ENCODE data around the gene EXOC6B.
"Not testable (repeated sequence)": the region's sequence is repeated elsewhere in the genome, so short reads cannot be mapped to it uniquely, and the experiment has no call there.

EXOC6B gene

GRCh38 chr2:72678024-72678423 is 147.8 kb downstream of the EXOC6B start:
- no peak for TF ChIP-seq ZNF274 (IDR thresholded peaks at IDR 0.05; ENCODE audit: low read depth, low read length)

DNA sequence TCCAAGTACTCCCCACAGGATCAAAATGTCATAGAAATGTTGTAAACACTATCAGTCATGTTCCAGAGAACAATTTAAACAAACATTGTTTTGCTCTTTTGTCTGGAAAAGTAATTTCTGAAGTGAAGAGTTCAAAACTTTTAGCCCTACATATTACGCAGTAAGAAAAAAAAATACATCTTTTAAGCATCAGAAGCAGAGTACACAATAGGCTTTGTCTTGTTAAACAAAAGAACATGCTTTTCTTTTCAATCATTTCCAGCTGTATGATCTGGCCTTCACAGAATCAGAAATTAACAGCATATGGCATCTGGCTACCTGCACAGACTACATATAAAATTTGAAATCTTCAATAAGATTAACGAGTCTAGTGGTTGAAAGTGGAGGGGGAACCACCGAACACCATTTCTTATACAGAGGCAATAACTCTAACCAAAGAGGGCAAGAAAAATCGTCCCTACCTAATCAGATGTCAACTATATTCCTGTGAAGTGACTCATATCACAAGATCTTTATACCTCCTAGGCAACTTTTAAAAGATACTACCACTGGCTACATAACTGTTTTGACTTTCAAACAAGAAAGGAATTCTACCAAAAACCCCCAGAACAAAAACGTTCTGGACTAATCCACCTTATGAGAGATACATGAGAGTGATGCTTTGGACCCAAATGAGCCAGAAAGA is 149.3 kb downstream of the EXOC6B start:
- TF ChIP-seq ZNF274 (IDR thresholded peaks at IDR 0.05; ENCODE audit: low read depth, low read length): no peak
- H3K4me3 ChIP-seq (ENCODE audit: low read length): no peak overlapping the region

More at GRCh38 chr2:72678024-72678423, 147.8 kb downstream of the EXOC6B start:
- no peak overlapping the region for H3K4me3 ChIP-seq (ENCODE audit: low read length)

- no peak overlapping the region for H3K4me3 ChIP-seq (ENCODE audit: low read length)
- TF ChIP-seq ZNF274 (IDR thresholded peaks at IDR 0.05; ENCODE audit: low read depth, low read length): no peak
These were observed 150.6 kb downstream of the EXOC6B start for GRCh38 chr2:72674982-72675915.

- TF ChIP-seq ZNF274 (IDR thresholded peaks at IDR 0.05; ENCODE audit: low read depth, low read length): no peak
- no peak overlapping the region for H3K4me3 ChIP-seq (ENCODE audit: low read length)
These were observed 152.6 kb downstream of the EXOC6B start for GRCh38 chr2:72673279-72673678.

GRCh38 chr2:72669121-72669520 is 156.7 kb downstream of the EXOC6B start:
- no peak overlapping the region for H3K4me3 ChIP-seq (ENCODE audit: low read length)
- TF ChIP-seq ZNF274 (IDR thresholded peaks at IDR 0.05; ENCODE audit: low read depth, low read length): no peak

GRCh38 chr2:72668647-72669046 is 157.2 kb downstream of the EXOC6B start:
- H3K4me3 ChIP-seq (ENCODE audit: low read length): no peak overlapping the region
- TF ChIP-seq ZNF274 (IDR thresholded peaks at IDR 0.05; ENCODE audit: low read depth, low read length): no peak

GRCh38 chr2:72665448-72665847 is 160.4 kb downstream of the EXOC6B start:
- H3K4me3 ChIP-seq (ENCODE audit: low read length): no peak overlapping the region
- no peak for TF ChIP-seq ZNF274 (IDR thresholded peaks at IDR 0.05; ENCODE audit: low read depth, low read length)

DNA sequence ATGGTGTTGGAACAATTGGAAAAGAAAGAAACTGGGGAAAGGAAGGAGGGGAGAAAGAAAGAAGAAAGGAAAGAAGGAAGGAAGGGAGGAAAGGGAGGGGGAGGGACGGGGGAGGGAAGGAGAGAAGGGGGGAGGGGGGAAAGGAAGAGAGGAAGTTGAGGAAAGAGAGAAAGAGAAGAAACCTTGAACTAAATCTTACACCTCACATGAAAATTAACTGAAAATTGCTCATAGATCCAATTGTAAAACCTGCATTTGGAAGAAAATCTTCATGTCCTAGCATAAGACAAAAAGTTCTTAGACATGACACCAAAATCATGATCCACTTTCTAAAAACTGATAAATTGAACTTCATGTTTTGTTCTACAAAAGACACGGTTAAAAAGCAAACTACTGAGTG is 163.8 kb downstream of the EXOC6B start:
- no peak for TF ChIP-seq ZNF274 (IDR thresholded peaks at IDR 0.05; ENCODE audit: low read depth, low read length)
- no peak overlapping the region for H3K4me3 ChIP-seq (ENCODE audit: low read length)

- TF ChIP-seq ZNF274 (IDR thresholded peaks at IDR 0.05; ENCODE audit: low read depth, low read length): no peak
- H3K4me3 ChIP-seq (ENCODE audit: low read length): no peak overlapping the region
These were observed 176.0 kb downstream of the EXOC6B start for GRCh38 chr2:72649810-72650209.

DNA sequence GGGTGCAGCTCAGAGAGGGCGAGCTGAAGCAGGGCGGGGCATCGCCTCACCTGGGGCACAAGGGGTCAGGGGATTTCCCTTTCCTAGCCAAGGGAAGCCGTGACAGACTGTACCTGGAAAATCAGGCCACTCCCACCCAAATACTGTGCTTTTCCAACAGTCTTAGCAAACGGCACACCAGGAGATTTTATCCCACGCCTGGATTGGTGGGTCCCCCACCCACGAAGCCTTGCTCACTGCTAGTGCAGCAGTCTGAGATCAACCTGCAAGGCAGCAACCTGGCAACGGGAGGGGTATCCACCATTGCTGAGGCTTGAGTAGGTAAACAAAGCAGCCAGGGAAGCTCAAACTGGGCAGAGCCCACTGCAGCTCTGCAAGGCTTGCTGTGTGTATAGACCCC is 184.6 kb downstream of the EXOC6B start:
- not testable (repeated sequence) for H3K4me3 ChIP-seq (ENCODE audit: low read length)

DNA sequence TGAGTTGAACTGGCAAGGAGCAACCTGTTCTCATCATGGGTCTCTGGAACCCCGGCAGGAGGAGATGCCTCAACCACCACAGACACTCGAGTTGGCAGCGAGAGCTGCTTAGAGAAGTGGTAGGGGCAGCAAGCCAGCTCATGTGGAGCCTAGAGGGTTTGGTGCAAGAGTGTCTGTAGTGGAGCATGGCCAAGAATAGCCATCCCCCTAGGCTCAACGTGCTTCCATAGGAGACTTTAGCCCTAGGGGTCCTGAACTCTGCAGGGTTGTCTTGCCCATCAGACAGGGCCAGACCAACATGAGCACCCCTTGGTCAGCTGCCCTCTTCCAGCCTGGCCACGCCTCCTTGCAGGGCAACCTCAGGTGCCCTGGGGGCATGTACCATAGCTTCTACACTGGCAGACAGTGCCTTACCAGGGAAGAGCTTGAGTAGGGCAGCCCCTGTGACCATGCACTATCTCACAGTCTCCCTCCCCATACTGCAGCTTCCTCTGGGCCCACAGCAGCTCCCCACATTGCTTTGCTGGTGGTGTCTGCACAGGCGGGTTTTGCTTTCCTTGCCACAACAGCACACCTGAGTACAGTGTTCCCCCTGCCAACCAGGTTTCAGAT is 187.1 kb downstream of the EXOC6B start:
- H3K4me3 ChIP-seq (ENCODE audit: low read length): no peak overlapping the region
- TF ChIP-seq ZNF274 (IDR thresholded peaks at IDR 0.05; ENCODE audit: low read depth, low read length): no peak

GRCh38 chr2:72636210-72636609 is 189.6 kb downstream of the EXOC6B start:
- TF ChIP-seq ZNF274 (IDR thresholded peaks at IDR 0.05; ENCODE audit: low read depth, low read length): no peak
- no peak overlapping the region for H3K4me3 ChIP-seq (ENCODE audit: low read length)

DNA sequence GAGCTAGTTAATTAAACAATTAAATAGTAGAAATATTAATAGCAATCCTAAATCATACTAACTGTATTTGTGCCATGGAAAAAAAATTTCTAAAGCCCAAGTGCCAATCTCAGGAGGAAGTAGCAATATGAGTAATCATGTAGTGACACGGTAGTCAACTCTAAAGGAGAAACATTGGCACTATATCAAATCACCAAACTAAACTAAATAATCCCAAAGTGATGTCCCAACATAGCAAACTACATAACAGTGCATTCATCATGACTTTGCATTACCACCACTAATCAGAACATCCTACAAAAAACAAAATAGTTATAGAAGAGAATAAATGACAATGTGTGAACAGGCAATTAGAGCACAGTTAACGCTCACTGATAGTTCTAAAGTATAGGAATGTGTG is 195.1 kb downstream of the EXOC6B start:
- TF ChIP-seq ZNF274 (IDR thresholded peaks at IDR 0.05; ENCODE audit: low read depth, low read length): no peak
- H3K4me3 ChIP-seq (ENCODE audit: low read length): no peak overlapping the region

GRCh38 chr2:72629062-72629461 is 196.8 kb downstream of the EXOC6B start:
- H3K4me3 ChIP-seq (ENCODE audit: low read length): no peak overlapping the region
- no peak for TF ChIP-seq ZNF274 (IDR thresholded peaks at IDR 0.05; ENCODE audit: low read depth, low read length)

GRCh38 chr2:72627083-72627482 is 198.8 kb downstream of the EXOC6B start:
- H3K4me3 ChIP-seq (ENCODE audit: low read length): no peak overlapping the region
- TF ChIP-seq ZNF274 (IDR thresholded peaks at IDR 0.05; ENCODE audit: low read depth, low read length): no peak
